Left lung (tissue), 10 donors: Measurements from ENCODE around the gene MEIOB. TPM values are rescaled to one million over a fixed set of nuclear protein-coding genes. Genes with fewer than 3 reads are reported as not detected.
"Not testable (repeated sequence)": the region's sequence is repeated elsewhere in the genome, so short reads cannot be mapped to it uniquely, and the experiment has no call there.

Experiments
- ATAC-seq: fragments of 200-7000 bp; cut with Tn5 transposase; one replicate; pipeline ENCODE4 v1.9.1; 2020; ENCODE audit warnings: moderate library complexity
- DNase-seq, 4 donors: peaks; one replicate each; pipeline ENCODE4 v3.0.0-alpha.2; 2013 to 2020
- H3K27ac ChIP-seq, 2 donors: fragments of 200-600 bp; sonication (generic) in 1 of 2; one replicate each; pipeline versions ENCODE4 v1.5.0 to v1.8.0; 2020 to 2021
- H3K27me3 ChIP-seq, 2 donors: fragments of 200-600 bp; sonication (generic) in 1 of 2; one replicate each; pipeline versions ENCODE4 v1.5.0 to v1.8.0; 2020 to 2021
- H3K36me3 ChIP-seq, 2 donors: fragments of 200-600 bp; sonication (generic) in 1 of 2; one replicate each; pipeline versions ENCODE4 v1.5.0 to v1.8.0; 2020 to 2021
- H3K4me1 ChIP-seq, 2 donors: fragments of 200-600 bp; one replicate each; pipeline ENCODE4 v1.8.0; 2021
- H3K4me3 ChIP-seq, 2 donors: fragments of 200-600 bp; sonication (generic) in 1 of 2; one replicate each; pipeline versions ENCODE4 v1.5.0 to v1.8.0; 2020 to 2021; ENCODE audit warnings: mild to moderate bottlenecking in 1 of 2
- H3K9me3 ChIP-seq, 2 donors: fragments of 200-600 bp; sonication (generic) in 1 of 2; one replicate each; pipeline versions ENCODE4 v1.5.0 to v1.8.0; 2020 to 2021
- intact Hi-C, 2 donors: fragments of 100-400 bp; cut with DNase I; formaldehyde crosslinking; loops; one replicate each; pipeline versions ENCODE4 v1.11.2 to v1.14.2; 2022
- polyA plus RNA-seq, 6 donors: library from polyadenylated mRNA; unstranded; fragments of 120-200 nt; gene quantifications; one replicate each; pipeline ENCODE4 v1.2.1, GENCODE V29; 2013; ENCODE audit not compliant: insufficient read length in 6 of 6
- total RNA-seq, 2 donors: library from RNA; stranded (reverse); fragmentation: NEBNext Ultra II Directional; extraction: Animal tissue kit (Norgen Biotek cat#: 25700); gene quantifications; one replicate each; pipeline ENCODE4 v1.2.1, GENCODE V29; 2021
- TF ChIP-seq, protein P1 (sequence below), 2 donors: fragments of 200-600 bp; sonication (generic) in 1 of 2; IDR thresholded peaks; one replicate each; pipeline versions ENCODE4 v1.5.0 to v1.8.0; 2021; ENCODE audit warnings: antibody characterized with exemption in 2 of 2
- donor health status: DM: no; HTN: yes; CAD: no.
- donor health status: DM: no; HTN: no; CAD: no.

Gene MEIOB
- total and polyA plus RNA-seq, 8 donors = 0.37 to 0.75 (median 0.59) TPM; not detected in 2

DNA sequence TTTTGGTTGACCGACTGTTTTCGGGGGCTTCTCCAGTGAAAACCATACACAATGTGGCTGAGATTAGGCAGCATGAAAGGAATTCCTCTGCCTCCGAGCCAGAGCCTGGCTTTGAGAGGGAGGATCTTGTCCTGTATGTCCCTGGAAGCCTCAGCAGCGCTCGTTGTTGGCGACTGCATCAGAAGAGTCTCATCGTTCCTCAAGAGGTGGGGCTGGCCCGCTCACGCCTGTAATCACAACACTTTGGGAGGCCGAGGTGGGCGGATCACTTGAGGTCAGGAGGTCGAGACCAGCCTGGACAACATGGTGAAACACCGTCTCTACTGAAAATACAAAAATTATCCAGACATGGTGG, 31.2 kb upstream of the MEIOB start:
- Histone ChIP-seq H3K9me3 (no peaks in the 10 kb centered on the region), H3K27me3 (peaks cover 0 to 67% of the 10 kb centered on the region in 2 donors), H3K27ac (no peak overlapping the region), H3K36me3 (no peaks in the 10 kb centered on the region), H3K4me3 (no peak overlapping the region), H3K4me1 (peaks cover 0 to 3% of the 10 kb centered on the region in 2 donors)
- no peak for ATAC-seq
- intact Hi-C loops = no loop called here
- TF ChIP-seq, protein P1, sequence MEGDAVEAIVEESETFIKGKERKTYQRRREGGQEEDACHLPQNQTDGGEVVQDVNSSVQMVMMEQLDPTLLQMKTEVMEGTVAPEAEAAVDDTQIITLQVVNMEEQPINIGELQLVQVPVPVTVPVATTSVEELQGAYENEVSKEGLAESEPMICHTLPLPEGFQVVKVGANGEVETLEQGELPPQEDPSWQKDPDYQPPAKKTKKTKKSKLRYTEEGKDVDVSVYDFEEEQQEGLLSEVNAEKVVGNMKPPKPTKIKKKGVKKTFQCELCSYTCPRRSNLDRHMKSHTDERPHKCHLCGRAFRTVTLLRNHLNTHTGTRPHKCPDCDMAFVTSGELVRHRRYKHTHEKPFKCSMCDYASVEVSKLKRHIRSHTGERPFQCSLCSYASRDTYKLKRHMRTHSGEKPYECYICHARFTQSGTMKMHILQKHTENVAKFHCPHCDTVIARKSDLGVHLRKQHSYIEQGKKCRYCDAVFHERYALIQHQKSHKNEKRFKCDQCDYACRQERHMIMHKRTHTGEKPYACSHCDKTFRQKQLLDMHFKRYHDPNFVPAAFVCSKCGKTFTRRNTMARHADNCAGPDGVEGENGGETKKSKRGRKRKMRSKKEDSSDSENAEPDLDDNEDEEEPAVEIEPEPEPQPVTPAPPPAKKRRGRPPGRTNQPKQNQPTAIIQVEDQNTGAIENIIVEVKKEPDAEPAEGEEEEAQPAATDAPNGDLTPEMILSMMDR (IDR thresholded peaks at IDR 0.05) = no peak
- no peak for DNase-seq

DNA sequence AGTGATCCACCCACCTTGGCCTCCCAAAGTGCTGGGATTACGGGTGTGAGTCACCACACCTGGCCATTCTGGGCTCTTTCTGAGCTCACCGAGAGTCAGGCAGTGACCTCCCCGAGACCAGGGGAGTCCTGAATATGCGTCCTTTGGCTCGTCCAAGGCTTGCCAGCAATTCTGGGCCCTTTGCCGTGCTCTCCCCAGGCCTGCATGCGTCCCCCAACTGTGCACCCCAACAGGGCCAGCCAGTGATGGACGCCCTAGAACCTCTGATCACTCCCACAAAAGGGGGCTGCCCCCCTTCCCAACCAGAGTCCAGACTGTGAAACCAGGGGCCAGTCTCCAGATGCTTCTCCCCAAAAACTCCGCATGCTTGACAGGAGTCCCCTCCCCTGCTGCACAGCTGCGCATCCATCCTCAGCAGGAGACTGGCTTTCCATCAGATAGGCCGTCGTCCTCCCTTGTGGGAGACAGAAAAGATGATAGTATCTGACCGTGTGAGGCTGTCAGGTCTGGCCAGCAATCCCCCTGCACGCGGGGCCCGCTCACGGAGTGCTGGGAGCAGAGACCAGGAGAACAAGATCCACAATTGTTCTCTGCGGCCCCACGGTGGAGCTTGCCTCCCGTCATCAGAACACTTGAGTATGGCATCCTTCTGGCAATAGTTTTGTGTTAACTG, 30.7 kb upstream of the MEIOB start:
- Histone ChIP-seq H3K36me3 (no peaks in the 10 kb centered on the region), H3K4me3 (no peak overlapping the region), H3K4me1 (peaks cover 0 to 3% of the 10 kb centered on the region in 2 donors), H3K27me3 (peaks cover 0 to 64% of the 10 kb centered on the region in 2 donors), H3K9me3 (no peaks in the 10 kb centered on the region), H3K27ac (no peak overlapping the region)
- ATAC-seq = no peak
- TF ChIP-seq, protein P1 (IDR thresholded peaks at IDR 0.05) = no peak
- intact Hi-C loops = no loop called here
- no peak for DNase-seq

DNA sequence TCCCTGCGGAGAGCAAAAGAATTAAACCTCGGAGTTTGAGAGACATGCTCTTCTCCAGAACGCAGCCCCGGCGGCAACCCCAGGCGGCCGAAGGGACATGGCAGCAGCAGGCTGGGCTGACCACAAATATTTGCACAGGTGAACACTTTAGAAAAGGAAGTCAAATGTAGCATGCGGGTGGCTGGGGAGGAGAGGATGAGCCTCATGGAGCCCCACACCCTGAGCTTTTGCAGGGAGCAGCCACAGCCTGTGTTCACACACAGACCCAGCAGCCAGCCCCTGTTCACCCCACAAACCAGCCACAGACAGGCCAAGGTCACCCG, 28.4 kb upstream of the MEIOB start:
- Histone ChIP-seq H3K9me3 (no peaks in the 10 kb centered on the region), H3K4me1 (peaks cover 0 to 3% of the 10 kb centered on the region in 2 donors), H3K27me3 (peaks cover 0 to 50% of the 10 kb centered on the region in 2 donors), H3K36me3 (no peaks in the 10 kb centered on the region), H3K27ac (no peak overlapping the region), H3K4me3 (no peak overlapping the region)
- intact Hi-C loops = no loop called here
- DNase-seq = no peak
- TF ChIP-seq, protein P1 (IDR thresholded peaks at IDR 0.05) = no peak
- ATAC-seq = peak; percentile 63

DNA sequence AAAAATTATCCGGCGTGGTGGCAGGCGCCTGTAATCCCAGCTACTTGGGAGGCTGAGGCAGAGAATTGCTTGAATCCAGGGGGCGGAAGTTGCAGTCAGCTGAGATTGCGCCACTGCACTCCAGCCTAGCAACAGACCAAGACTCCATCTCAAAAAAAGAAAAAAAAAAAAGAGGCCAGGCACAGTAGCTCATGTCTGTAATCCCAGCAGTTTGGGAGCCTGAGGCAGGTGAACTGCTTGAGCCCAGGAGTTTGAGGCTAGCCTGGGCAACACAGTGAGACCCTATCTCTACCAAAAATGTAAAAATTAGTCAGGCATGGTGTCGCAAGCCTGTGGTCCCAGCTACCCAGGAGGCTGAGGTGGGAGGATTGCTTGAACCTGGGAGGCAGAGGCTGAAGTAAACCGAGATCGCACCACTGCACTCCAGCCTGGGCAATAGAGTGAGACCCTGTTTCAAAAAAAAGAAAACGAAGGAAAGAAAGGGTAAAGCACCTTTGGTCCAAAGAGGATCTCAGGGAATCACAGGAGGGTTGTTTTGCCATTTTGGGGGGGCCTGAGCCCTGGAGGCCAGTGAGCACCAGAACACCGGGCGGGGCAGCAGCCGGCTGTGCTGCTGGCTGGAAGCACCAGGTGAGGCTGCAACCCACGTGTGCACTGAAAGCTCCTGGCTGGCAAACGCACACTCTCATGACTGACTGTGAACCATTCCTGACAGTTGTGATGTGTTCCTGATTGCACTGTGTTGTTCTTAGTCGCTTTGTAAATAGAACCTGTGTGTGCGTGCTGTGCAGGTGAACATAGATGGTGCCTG, 27.9 kb upstream of the MEIOB start:
- TF ChIP-seq, protein P1 (IDR thresholded peaks at IDR 0.05) = no peak
- intact Hi-C loops = no loop called here
- no peak overlapping the region for H3K27ac ChIP-seq
- ATAC-seq (peak; percentile 78), DNase-seq (peak in 2 of 4 donors; percentile 37 to 54)
- H3K36me3 ChIP-seq = no peaks in the 10 kb centered on the region
- no peaks in the 10 kb centered on the region for H3K9me3 ChIP-seq
- peaks cover 0 to 44% of the 10 kb centered on the region in 2 donors for H3K27me3 ChIP-seq
- H3K4me1 ChIP-seq = peaks cover 0 to 3% of the 10 kb centered on the region in 2 donors
- no peak overlapping the region for H3K4me3 ChIP-seq

DNA sequence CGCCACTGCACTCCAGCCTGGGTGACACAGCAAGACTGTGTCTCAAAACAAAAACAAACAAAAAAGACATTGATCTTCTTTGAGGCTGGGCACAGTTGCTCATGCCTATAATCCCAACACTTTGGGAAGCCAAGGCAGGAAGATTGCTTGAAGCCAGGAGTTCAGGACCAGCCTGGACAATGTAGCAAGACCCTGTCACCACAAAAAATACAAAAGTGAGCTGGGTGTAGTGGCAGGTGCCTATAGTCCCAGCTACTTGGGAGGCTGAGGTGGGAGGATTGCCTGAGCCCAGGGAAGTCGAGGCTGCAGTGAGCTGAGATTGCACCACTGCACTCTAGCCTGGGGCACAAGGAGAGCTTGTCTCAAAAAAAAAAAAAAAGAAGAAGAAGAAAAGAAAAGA, 25.7 kb upstream of the MEIOB start:
- H3K9me3 ChIP-seq, H3K4me3 ChIP-seq, intact Hi-C loops, H3K36me3 ChIP-seq, ATAC-seq, H3K27ac ChIP-seq, DNase-seq, H3K4me1 ChIP-seq: not testable (repeated sequence)
- H3K27me3 ChIP-seq = peaks cover 0 to 27% of the 10 kb centered on the region in 2 donors
